ENCODE data around the gene RTEL1.
"Not testable (repeated sequence)": the region's sequence is repeated elsewhere in the genome, so short reads cannot be mapped to it uniquely, and the experiment has no call there.

Gene RTEL1

GRCh38 chr20:63627129-63627750 is 30.9 kb upstream of the RTEL1 start:
- peak; percentile 95 for DNase-seq

DNA sequence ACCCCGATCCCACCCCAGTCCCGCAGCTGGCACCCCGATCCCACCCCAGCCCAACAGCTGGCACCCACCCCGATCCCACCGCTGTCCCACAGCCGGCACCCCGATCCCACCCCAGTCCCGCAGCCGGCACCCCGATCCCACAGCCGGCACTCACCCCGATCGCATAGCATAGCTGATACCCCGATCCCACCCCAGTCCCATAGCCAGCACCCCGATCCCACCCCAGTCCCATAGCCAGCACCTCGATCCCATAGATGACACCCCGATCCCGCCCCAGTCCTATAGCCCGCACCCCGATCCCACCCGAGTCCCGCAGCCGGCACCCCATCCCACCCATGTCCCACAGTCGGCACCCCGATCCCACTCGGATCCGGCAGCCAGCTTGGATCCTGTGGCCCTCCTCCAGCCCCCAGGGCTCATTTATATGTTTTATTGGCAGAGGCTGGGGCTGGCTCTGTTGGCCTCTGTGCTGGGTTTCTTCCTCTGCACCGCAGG is 30.3 kb upstream of the RTEL1 start:
- in situ Hi-C loops (cut with MboI; ENCODE audit: low pct_unique_long_range_greater_than_20kb, low sequenced_read_pairs): no loop called here
- DNase-seq: no peak

More at GRCh38 chr20:63627129-63627750, 30.9 kb upstream of the RTEL1 start:
- in situ Hi-C loops (cut with MboI; ENCODE audit: low pct_unique_long_range_greater_than_20kb, low sequenced_read_pairs): no loop called here

DNA sequence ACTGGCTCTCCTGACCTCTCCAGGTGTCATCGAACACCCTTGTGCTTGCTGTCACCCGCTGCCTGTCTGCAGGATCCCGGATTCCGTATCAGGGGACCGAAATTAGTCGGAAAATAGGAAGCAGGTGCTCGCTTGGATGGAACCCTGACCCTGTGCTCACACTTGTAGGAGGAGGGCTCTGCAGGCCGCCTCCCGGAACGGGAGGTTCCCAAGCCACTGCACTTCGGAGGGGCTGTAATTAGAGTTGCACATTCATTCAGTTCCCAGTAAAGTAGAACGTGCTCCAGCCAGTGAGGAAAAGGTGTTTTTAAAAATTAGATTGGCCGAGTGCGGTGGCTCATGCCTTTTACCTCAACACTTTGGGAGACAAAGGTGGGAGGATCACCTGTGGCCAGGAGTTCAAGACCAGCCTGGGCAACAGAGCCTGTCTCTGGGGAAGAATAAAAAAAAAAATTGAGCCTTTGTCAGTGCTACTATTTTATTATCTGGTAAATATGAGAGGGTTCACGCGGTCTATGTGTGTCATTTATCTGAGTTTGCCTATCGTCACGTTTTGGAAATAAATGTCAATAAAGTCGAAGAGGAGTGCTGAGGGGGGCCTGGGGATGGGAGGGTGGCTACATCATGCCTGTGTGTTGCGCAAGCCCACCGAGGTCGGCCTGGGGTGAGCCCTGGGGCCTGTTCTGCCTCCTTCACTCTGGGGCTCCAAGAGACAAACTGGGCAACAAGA is 29.7 kb upstream of the RTEL1 start:
- peak; percentile 90 for DNase-seq
- in situ Hi-C loops (cut with MboI; ENCODE audit: low pct_unique_long_range_greater_than_20kb, low sequenced_read_pairs): no loop called here

- in situ Hi-C loops (cut with MboI; ENCODE audit: low pct_unique_long_range_greater_than_20kb, low sequenced_read_pairs); DNase-seq: not testable (repeated sequence)
Measured at GRCh38 chr20:63630956-63631355, 27.2 kb upstream of the RTEL1 start.

DNA sequence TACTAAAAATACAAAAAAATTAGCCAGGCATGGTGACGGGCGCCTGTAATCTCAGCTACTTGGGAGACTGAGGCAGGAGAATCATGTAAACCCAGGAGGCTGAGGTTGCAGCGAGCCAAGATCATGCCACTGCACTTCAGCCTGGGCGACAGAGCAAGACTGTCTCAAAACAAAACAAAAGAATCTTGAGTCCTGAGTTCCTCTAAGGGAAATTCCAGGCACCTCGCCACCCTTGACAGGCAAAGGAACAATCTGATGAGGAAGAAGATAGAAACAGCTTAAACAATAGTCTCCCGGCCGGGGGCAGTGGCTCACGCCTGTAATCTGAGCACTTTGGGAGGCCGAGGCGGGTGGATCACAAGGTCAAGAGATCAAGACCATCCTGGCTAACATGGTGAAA is 26.7 kb upstream of the RTEL1 start:
- in situ Hi-C loops (cut with MboI; ENCODE audit: low pct_unique_long_range_greater_than_20kb, low sequenced_read_pairs); DNase-seq: not testable (repeated sequence)

GRCh38 chr20:63633732-63634131 is 24.4 kb upstream of the RTEL1 start:
- no peak for DNase-seq
- in situ Hi-C loops (cut with MboI; ENCODE audit: low pct_unique_long_range_greater_than_20kb, low sequenced_read_pairs): no loop called here

DNA sequence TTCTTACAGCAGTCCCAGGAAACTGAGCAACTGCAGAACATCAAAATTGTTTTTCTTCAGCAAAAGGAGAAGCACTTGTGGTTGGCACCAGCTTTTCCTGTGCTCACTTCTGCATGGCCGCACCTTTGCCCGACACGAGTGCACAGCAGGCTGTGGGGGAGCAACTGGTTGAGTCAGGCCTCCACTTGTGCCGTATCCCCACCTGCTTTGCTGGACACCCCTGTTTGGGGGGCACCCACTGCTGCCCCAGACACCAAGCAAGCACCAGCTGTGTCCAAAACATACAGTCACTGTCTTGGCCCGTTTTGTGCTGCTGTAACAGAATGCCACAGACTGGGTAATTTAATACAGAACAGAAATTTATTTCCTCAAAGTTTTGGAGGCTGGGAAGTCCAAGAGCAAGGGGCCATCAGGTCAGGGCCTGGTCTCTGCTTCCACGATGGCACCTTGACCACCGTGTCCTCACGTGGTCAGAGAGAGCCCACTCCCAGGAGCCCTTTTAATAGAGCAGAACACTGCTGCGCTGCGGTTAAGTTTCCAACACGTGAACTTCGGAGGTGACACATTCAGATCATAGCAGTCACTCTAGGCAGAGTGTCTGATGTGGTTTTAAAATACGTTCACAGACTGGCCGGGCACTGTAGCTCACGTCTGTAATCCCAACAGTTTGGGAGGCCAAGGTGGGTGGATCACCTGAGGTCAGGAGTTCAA is 22.5 kb upstream of the RTEL1 start:
- in situ Hi-C loops (cut with MboI; ENCODE audit: low pct_unique_long_range_greater_than_20kb, low sequenced_read_pairs): no loop called here
- DNase-seq: peak; percentile 84

DNA sequence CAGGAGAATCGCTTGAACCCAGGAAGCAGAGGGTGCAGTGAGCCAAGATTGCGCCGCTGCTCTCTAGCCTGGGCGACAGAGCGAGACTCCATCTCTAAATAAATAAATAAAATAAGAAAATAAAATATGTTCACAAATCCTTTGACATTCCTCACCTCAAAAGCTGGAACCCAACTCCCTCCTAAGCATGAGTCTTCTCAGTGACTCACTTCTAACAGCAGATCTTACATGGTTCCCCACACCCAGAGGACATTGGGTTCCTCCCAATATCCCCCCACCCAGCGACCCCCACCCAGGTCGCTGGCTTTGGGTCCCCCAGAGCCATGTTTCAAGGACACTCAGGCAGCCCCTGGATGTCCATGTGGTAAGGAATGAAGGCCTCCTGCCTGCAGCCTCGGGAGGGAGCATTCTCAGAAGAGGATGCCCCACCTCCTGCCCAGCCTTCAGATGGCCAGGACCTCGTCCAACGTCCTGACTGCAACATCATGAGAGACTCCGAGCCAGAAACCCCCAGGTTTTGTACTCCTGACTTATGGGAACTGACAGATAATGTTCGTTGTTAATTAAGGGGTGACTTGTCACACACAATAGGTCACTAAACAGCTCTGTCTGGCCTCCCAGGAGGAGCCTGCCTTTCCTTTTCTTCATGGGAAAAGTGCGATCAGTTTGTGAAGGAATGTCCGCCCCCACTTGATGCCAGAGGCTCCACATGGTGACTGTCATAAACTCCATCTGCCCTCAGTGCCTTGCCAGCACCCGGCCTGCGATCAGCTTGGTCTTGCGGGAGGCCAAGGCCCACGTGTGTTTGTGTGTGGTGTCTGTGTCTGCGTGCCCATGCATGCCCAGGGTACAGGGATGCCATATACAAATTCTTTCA is 21.1 kb upstream of the RTEL1 start:
- DNase-seq: no peak
- in situ Hi-C loops (cut with MboI; ENCODE audit: low pct_unique_long_range_greater_than_20kb, low sequenced_read_pairs): no loop called here

DNA sequence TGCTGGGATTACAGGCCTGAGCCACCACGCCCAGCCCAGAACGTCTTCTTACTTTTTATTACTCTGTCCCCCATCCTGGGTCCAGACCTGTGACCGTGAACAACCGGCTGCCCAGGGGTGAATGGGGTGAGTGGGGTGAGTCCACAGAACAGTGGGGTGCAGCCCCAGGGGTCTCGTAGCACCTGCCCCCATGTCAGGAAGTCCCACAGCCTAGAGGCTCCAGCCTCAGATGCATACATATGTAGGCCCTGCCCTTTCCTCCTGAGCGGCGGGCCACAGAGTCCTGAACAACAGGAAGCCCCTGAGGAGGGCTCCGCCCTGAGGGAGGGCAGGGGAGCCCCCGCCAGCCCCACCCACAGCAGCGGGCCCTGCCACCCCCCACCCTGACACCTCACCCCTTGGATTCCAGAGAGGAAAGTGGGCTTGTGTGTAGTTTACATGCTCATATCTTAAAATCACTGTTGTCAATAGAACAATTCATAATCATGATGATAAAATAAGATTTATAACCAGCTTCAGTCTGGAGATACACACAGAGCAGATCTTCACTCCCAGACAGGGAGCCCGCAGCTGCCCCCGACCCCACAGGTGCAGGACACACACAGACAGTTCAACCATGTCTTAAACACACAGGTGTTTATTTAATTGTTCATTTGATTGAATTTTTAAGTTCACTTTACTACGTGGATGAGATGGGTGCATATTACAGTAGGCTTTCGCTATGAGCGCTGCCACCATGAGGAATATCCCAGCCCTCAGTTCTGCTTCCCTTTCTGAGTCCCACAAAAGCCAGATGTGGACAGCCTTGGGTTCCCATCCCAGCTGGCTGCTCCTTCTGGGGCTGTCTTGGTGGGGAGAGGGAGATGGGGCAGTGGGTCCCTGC is 18.8 kb upstream of the RTEL1 start:
- in situ Hi-C loops (cut with MboI; ENCODE audit: low pct_unique_long_range_greater_than_20kb, low sequenced_read_pairs): no loop called here
- DNase-seq: no peak

DNA sequence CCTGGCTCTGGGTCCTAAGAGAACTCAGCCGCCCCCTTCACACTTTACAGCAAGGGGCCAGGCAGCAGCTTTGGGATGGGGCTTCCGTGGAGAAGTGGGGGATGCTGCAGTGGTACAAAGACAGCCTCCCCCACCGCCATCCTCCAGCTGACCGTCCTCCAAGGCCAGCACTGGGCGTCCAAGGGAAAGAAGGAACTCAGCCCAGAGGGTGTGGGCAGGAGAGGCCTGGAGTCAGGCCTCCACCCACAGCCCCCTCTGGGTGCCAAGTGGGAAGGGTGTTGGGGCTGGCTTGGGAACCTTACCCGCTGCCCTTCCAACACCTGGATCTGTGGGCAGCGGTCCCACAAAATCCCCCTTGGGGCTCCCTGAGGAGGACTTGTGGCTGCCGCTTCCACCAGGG is 18.0 kb upstream of the RTEL1 start:
- no peak for DNase-seq
- in situ Hi-C loops (cut with MboI; ENCODE audit: low pct_unique_long_range_greater_than_20kb, low sequenced_read_pairs): no loop called here

- in situ Hi-C loops (cut with MboI; ENCODE audit: low pct_unique_long_range_greater_than_20kb, low sequenced_read_pairs); DNase-seq: not testable (repeated sequence)
Measured at GRCh38 chr20:63640686-63641085, 17.4 kb upstream of the RTEL1 start.

DNA sequence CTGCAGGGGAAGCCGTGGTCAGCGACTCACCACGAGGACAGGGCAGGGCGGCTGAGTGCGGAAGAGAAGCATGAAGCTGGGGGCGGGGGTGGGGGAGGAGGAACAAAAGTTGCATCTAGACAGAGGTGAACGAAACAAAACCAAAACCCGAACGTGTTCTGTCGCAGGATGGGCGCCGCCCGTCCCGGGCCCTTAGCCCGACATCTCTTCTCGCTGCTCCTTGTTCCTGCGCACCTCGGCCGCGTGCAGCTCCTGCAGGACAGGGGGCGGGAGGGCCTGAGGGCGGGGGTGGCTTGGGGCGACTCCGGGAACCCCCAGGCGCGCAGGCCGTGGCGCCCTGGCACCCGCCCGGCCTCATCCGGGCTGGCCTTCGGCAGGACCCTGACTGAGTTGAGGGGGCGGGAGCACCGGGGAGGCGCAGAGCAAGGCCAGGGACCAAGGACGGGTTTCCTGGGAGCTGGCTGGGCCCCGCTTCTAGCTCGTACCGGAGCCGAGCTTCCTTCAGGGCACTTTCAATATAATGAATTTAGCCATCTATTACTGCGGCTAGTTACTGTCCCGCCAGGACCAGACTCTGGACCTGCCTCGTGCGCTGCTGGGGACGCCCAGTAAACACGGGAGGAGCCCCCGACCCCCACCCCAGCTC is 16.8 kb upstream of the RTEL1 start:
- in situ Hi-C loops (cut with MboI; ENCODE audit: low pct_unique_long_range_greater_than_20kb, low sequenced_read_pairs): no loop called here
- DNase-seq: no peak

- in situ Hi-C loops (cut with MboI; ENCODE audit: low pct_unique_long_range_greater_than_20kb, low sequenced_read_pairs): no loop called here
Measured at GRCh38 chr20:63641792-63642523, 16.2 kb upstream of the RTEL1 start.

DNA sequence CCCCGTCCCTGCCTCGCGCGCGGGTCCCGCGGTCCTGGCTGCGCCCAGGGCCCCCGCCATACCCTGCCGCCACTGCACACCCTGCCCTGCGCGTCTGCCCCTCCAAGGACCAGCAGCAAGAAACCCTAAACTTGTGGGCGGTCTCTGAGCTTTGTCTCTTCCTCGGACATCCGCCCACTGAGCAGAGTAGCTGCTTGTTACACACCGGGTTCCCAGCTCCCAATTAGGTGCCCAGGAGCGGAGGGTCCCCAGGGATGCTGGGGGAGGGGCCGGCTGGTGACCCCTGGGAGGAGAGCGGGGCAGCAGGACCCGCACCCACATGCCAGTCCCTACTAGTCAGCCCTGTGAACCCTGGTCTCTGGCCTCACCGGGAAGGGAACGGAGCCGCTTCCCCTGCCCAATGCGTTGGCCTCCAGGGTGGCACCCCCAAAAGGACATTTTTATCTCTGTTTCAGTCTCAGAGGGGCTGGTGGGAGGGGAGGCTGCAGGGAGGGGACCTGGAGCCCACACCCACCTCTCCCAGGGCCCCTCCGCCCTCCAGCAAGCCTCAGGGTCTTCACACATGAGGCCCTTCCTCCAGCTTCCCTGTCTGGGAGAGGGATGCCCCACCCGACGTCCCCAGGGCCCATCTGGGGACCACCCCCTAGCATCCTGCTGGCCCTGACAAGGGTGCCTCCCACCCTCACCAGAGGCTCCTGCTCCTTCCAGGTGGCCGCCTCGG is 15.4 kb upstream of the RTEL1 start:
- DNase-seq: no peak
- in situ Hi-C loops (cut with MboI; ENCODE audit: low pct_unique_long_range_greater_than_20kb, low sequenced_read_pairs): no loop called here

More at GRCh38 chr20:63641792-63642523, 16.2 kb upstream of the RTEL1 start:
- DNase-seq: peak; percentile 71

DNA sequence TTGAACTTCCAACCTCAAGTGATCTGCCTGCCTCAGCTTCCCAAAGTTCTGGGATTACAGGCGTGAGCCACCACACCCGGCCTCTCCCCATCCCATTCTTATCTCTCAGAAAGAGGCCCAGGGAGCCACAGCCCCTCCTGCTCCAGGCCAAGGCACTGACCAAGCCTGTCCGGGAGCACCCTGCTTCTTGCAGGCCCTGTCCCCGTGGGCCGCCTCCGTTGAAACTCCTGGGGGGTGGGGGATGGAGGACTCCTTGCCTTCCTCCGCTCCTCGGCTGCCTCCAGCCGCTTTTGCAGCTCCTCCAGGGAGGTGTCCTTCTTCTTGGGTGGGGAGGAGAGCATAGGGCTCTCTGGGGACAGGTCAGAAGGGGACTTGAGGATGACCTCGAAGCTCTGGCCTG is 14.6 kb upstream of the RTEL1 start:
- no peak for DNase-seq
- in situ Hi-C loops (cut with MboI; ENCODE audit: low pct_unique_long_range_greater_than_20kb, low sequenced_read_pairs): no loop called here

- in situ Hi-C loops (cut with MboI; ENCODE audit: low pct_unique_long_range_greater_than_20kb, low sequenced_read_pairs): no loop called here
- DNase-seq: no peak
Measured at GRCh38 chr20:63643946-63644345, 14.2 kb upstream of the RTEL1 start.

GRCh38 chr20:63645218-63645617 is 12.9 kb upstream of the RTEL1 start:
- no peak for DNase-seq
- in situ Hi-C loops (cut with MboI; ENCODE audit: low pct_unique_long_range_greater_than_20kb, low sequenced_read_pairs): no loop called here

Measured in KBM-7 (cell line).